DMS153 treated with DMSO at 0.1 percent for 48 hours (cell line): ENCODE results near the gene CER1.

ENCODE experiments used
- DNase-seq: peaks from one replicate; lab custom pipeline; 2025; ENCODE audit not compliant: unreplicated experiment; lab: John Stamatoyannopoulos, UW

CER1 gene

GRCh38 chr9:14722391-14723035, at the start of gene CER1:
Gene CER1 (minus strand): TSS chr9:14722733. CDS start chr9:14722672, 61 bp downstream.
- peak; percentile 65 for DNase-seq

- no peak for DNase-seq
Measured at GRCh38 chr9:14770592-14770991, 48.1 kb upstream of the CER1 start.

- peak; percentile 35 for DNase-seq
Measured at GRCh38 chr9:14769230-14769571, 46.7 kb upstream of the CER1 start.

- peak; percentile 48 for DNase-seq
Measured at GRCh38 chr9:14768405-14769229, 46.1 kb upstream of the CER1 start.

GRCh38 chr9:14766299-14766698, 43.8 kb upstream of the CER1 start:
- no peak for DNase-seq

- no peak for DNase-seq
Measured at GRCh38 chr9:14761584-14761983, 39.1 kb upstream of the CER1 start.

GRCh38 chr9:14760060-14760459, 37.5 kb upstream of the CER1 start:
- no peak for DNase-seq

- no peak for DNase-seq
Measured at GRCh38 chr9:14756291-14756690, 33.8 kb upstream of the CER1 start.

- no peak for DNase-seq
Measured at GRCh38 chr9:14752871-14753270, 30.3 kb upstream of the CER1 start.

- DNase-seq, result peak; percentile 20
Measured at GRCh38 chr9:14752271-14752670, 29.7 kb upstream of the CER1 start.

- no peak for DNase-seq
Measured at GRCh38 chr9:14750821-14751220, 28.3 kb upstream of the CER1 start.

- no peak for DNase-seq
Measured at GRCh38 chr9:14749741-14750211, 27.2 kb upstream of the CER1 start.

- no peak for DNase-seq
Measured at GRCh38 chr9:14748373-14748772, 25.8 kb upstream of the CER1 start.

GRCh38 chr9:14747111-14747510, 24.6 kb upstream of the CER1 start:
- no peak for DNase-seq

- DNase-seq, result no peak
Measured at GRCh38 chr9:14746626-14747025, 24.1 kb upstream of the CER1 start.

- no peak for DNase-seq
Measured at GRCh38 chr9:14744768-14745167, 22.2 kb upstream of the CER1 start.

- DNase-seq, result no peak
Measured at GRCh38 chr9:14741369-14741768, 18.8 kb upstream of the CER1 start.

GRCh38 chr9:14733133-14733532, 10.6 kb upstream of the CER1 start:
- DNase-seq, result no peak

- no peak for DNase-seq
Measured at GRCh38 chr9:14731294-14731981, 8.9 kb upstream of the CER1 start.

- no peak for DNase-seq
Measured at GRCh38 chr9:14730461-14730898, 7.9 kb upstream of the CER1 start.

- no peak for DNase-seq
Measured at GRCh38 chr9:14723301-14723700, 768 bp upstream of the CER1 start.
